ENCODE measurements around the gene IFI27. TPM values are rescaled to one million over a fixed set of nuclear protein-coding genes. Genes with fewer than 3 reads are reported as not detected.

The IFI27 gene
- total and polyA plus RNA-seq, 2 donors (not counting 1 experiment from before 2014, with no cell fraction given): 0.15 to 0.81 TPM

DNA sequence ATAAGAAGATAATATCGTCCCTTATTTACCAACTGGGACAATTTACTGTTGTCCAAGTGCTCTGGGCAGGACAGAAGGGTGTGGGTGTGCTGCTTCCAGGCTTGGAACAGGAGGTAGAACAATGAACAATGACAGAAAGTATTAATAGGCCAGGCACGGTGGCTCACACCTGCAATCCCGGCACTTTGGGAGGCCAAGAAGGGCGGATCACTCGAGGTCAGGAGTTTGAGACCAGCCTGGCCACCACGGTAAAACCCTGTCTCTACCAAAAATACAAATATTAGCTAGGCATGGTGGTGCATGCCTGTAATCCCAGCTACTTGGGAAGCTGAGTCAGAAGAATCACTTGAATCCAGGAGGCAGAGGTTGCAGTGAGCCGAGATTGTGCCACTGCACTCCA is 2.5 kb downstream of the IFI27 start:
- Mint-ChIP-seq H3K27me3 (peaks cover 35% of the 10 kb centered on the region), H3K9me3 (ENCODE audit: insufficient read depth) (no peaks in the 10 kb centered on the region), H3K4me1 (no peaks in the 10 kb centered on the region), H3K4me3 (no peak overlapping the region), H3K27ac (no peak overlapping the region)
- no peak overlapping the region for H3K27ac ChIP-seq (ENCODE audit: low read length in 2 of 2)
- no peaks in the 10 kb centered on the region for H3K4me1 ChIP-seq (ENCODE audit: control insufficient read depth in 2 of 2, insufficient read depth in 2 of 2, low read length in 2 of 2)
- POLR2A ChIA-PET: no interaction called here
- DNase-seq: no peak
- no peak for ATAC-seq (ENCODE audit: low read depth)
- H3K9me3 ChIP-seq (ENCODE audit: control extremely low read depth in 1 of 3, control insufficient read depth in 2 of 3, insufficient read depth in 1 of 3, low read length in 2 of 3): no peaks in the 10 kb centered on the region
- intact Hi-C loops (cut with micrococcal nuclease): no loop called here
- H3K27me3 ChIP-seq (replicated peaks in 1 of 4; ENCODE audit: control extremely low read depth in 1 of 4, control insufficient read depth in 3 of 4, insufficient read depth in 4 of 4, low read length in 3 of 4): peaks cover 0 to 12% (median 0%) of the 10 kb centered on the region in 4 experiments
- H4K20me1 ChIP-seq (ENCODE audit: control insufficient read depth, insufficient read depth, low read length, poor library complexity, severe bottlenecking): no peaks in the 10 kb centered on the region
- H3K9ac ChIP-seq (ENCODE audit: low read length): no peak overlapping the region
- no peak overlapping the region for H3K4me2 ChIP-seq (replicated peaks; ENCODE audit: low read depth, low read length, poor library complexity, severe bottlenecking)
- CTCF ChIA-PET: no interaction called here
- no peak overlapping the region for H2AFZ ChIP-seq (ENCODE audit: insufficient read depth, low read depth, low read length, poor library complexity, severe bottlenecking)
- no peak overlapping the region for H3K4me3 ChIP-seq (ENCODE audit: control extremely low read depth in 1 of 5, extremely low read depth in 1 of 5, insufficient read depth in 1 of 5, low read depth in 2 of 5, low read length in 4 of 5)
- H3K79me2 ChIP-seq (ENCODE audit: control insufficient read depth, insufficient read depth, low read length): no peaks in the 10 kb centered on the region
- H3K36me3 ChIP-seq (replicated peaks in 1 of 2; ENCODE audit: control extremely low read depth in 1 of 2, control insufficient read depth in 1 of 2, extremely low read depth in 1 of 2, insufficient read depth in 2 of 2, low read length in 1 of 2): no peaks in the 10 kb centered on the region
- TF ChIP-seq EZH2 (IDR thresholded peaks at IDR 0.05; ENCODE audit: borderline replicate concordance, insufficient read depth, low read depth, low read length, poor library complexity, severe bottlenecking) (no peak), CTCF (IDR thresholded peaks at IDR 0.05) (no peak)
- 100% methylated on average over 6 of the region's 7 CpGs for WGBS (ENCODE audit: insufficient coverage)

DNA sequence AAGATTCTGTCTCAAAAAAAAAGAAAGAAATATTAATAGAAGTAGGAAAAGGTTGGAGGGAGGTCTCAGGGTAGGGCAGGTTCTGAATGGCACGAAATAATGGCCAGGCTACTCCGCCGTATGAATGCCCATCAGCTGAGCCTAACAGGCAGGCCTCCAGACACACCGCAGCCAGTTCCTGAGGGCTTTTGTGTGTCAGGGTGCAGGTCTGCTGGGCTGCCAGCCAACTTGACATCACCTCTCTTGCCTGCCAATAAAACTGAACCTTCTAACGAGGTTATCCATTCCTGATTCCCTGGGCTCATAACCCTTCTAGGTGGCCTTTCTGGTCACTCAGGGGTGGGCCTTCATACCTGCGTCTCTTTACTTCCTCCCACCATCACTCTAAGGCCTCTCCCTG is 3.0 kb downstream of the IFI27 start:
- peaks cover 35% of the 10 kb centered on the region for H3K27me3 Mint-ChIP-seq
- H3K9me3 Mint-ChIP-seq (ENCODE audit: insufficient read depth): no peaks in the 10 kb centered on the region
- no peak overlapping the region for H3K4me3 Mint-ChIP-seq

More for the DNA sequence above, 3.0 kb downstream of the IFI27 start:
- H3K4me1 ChIP-seq (ENCODE audit: control insufficient read depth in 2 of 2, insufficient read depth in 2 of 2, low read length in 2 of 2): no peaks in the 10 kb centered on the region
- TF ChIP-seq EZH2 (IDR thresholded peaks at IDR 0.05; ENCODE audit: borderline replicate concordance, insufficient read depth, low read depth, low read length, poor library complexity, severe bottlenecking) (no peak), CTCF (IDR thresholded peaks at IDR 0.05) (no peak)
- Mint-ChIP-seq H3K4me1 (no peaks in the 10 kb centered on the region), H3K27ac (no peak overlapping the region)
- ChIA-PET POLR2A (no interaction called here), CTCF (no interaction called here)
- peaks cover 0 to 12% (median 0%) of the 10 kb centered on the region in 4 experiments for H3K27me3 ChIP-seq (replicated peaks in 1 of 4; ENCODE audit: control extremely low read depth in 1 of 4, control insufficient read depth in 3 of 4, insufficient read depth in 4 of 4, low read length in 3 of 4)
- no peak overlapping the region for H3K4me3 ChIP-seq (ENCODE audit: control extremely low read depth in 1 of 5, extremely low read depth in 1 of 5, insufficient read depth in 1 of 5, low read depth in 2 of 5, low read length in 4 of 5)
- H3K36me3 ChIP-seq (replicated peaks in 1 of 2; ENCODE audit: control extremely low read depth in 1 of 2, control insufficient read depth in 1 of 2, extremely low read depth in 1 of 2, insufficient read depth in 2 of 2, low read length in 1 of 2): no peaks in the 10 kb centered on the region
- DNase-seq: no peak
- H3K9ac ChIP-seq (ENCODE audit: low read length): no peak overlapping the region
- intact Hi-C loops (cut with micrococcal nuclease): no loop called here
- H3K79me2 ChIP-seq (ENCODE audit: control insufficient read depth, insufficient read depth, low read length): no peaks in the 10 kb centered on the region
- WGBS (ENCODE audit: insufficient coverage): 86% methylated on average over 6 of the region's 6 CpGs
- no peak for ATAC-seq (ENCODE audit: low read depth)
- no peak overlapping the region for H3K27ac ChIP-seq (ENCODE audit: low read length in 2 of 2)
- no peak overlapping the region for H3K4me2 ChIP-seq (replicated peaks; ENCODE audit: low read depth, low read length, poor library complexity, severe bottlenecking)
- H4K20me1 ChIP-seq (ENCODE audit: control insufficient read depth, insufficient read depth, low read length, poor library complexity, severe bottlenecking): no peaks in the 10 kb centered on the region
- H2AFZ ChIP-seq (ENCODE audit: insufficient read depth, low read depth, low read length, poor library complexity, severe bottlenecking): no peak overlapping the region
- H3K9me3 ChIP-seq (ENCODE audit: control extremely low read depth in 1 of 3, control insufficient read depth in 2 of 3, insufficient read depth in 1 of 3, low read length in 2 of 3): no peaks in the 10 kb centered on the region

Measured in B cell (primary cell).